Mammary epithelial cell (primary cell): ENCODE data around the gene PFN1.

Experiments
- EZH2 ChIP-seq: IDR thresholded peaks from 2 replicates; pipeline ENCODE4 v1.6.1; 2012; ENCODE audit warnings: low read length, inconsistent platforms, borderline replicate concordance
- TF ChIP-seq, protein P1 (sequence below), 2 donors: IDR thresholded peaks in 1 of 2; conservative IDR thresholded peaks in 1 of 2; 2 replicates each; pipeline ENCODE4 v1.5.1; 2011 to 2012; ENCODE audit warnings: inconsistent platforms in 2 of 2, low read length in 2 of 2, mild to moderate bottlenecking in 2 of 2, control low read depth in 1 of 2, low read depth in 1 of 2; ENCODE audit not compliant: insufficient read depth in 1 of 2; ENCODE audit errors: extremely low read depth in 1 of 2

GRCh38 chr17:4971826-4972225 lies 23.5 kb upstream of the PFN1 start:
- TF ChIP-seq, protein P1, sequence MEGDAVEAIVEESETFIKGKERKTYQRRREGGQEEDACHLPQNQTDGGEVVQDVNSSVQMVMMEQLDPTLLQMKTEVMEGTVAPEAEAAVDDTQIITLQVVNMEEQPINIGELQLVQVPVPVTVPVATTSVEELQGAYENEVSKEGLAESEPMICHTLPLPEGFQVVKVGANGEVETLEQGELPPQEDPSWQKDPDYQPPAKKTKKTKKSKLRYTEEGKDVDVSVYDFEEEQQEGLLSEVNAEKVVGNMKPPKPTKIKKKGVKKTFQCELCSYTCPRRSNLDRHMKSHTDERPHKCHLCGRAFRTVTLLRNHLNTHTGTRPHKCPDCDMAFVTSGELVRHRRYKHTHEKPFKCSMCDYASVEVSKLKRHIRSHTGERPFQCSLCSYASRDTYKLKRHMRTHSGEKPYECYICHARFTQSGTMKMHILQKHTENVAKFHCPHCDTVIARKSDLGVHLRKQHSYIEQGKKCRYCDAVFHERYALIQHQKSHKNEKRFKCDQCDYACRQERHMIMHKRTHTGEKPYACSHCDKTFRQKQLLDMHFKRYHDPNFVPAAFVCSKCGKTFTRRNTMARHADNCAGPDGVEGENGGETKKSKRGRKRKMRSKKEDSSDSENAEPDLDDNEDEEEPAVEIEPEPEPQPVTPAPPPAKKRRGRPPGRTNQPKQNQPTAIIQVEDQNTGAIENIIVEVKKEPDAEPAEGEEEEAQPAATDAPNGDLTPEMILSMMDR (conservative IDR thresholded peaks at IDR 0.05 in 1 of 2, IDR thresholded peaks at IDR 0.05 in 1 of 2; ENCODE audit: extremely low read depth in 1 of 2, insufficient read depth in 1 of 2, low read depth in 1 of 2, low read length in 2 of 2), result no peak
- no peak for TF ChIP-seq EZH2
